Prostate gland (tissue), 2 donors: ENCODE measurements around the gene C1QA. TPM values are rescaled to one million over a fixed set of nuclear protein-coding genes. Genes with fewer than 3 reads are reported as not detected.

Source experiments
- DNase-seq: peaks from one replicate; pipeline ENCODE4 v3.0.0-alpha.2; 2019; ENCODE audit warnings: low spot score
- H3K27ac ChIP-seq, 2 donors: fragments of 200-600 bp; sonication (generic); 2 replicates each; pipeline ENCODE4 v1.5.1; 2017 to 2019
- H3K27me3 ChIP-seq: fragments of 200-600 bp; sonication (generic); replicated peaks from 2 replicates; pipeline ENCODE4 v1.5.1; 2019; ENCODE audit not compliant: insufficient read depth
- H3K36me3 ChIP-seq, 2 donors: fragments of 200-600 bp; sonication (generic); 1 replicate in 1 of 2; 2 replicates in 1 of 2; pipeline versions ENCODE4 v1.5.1 to v1.8.1; 2017 to 2019
- H3K4me1 ChIP-seq: fragments of 200-600 bp; sonication (generic); replicated peaks from 2 replicates; pipeline ENCODE4 v1.5.1; 2019
- H3K4me3 ChIP-seq, 2 donors: fragments of 200-600 bp; sonication (generic); 2 replicates each; pipeline ENCODE4 v1.5.1; 2017 to 2019
- H3K9me3 ChIP-seq: fragments of 200-600 bp; sonication (generic); 2 replicates; pipeline ENCODE4 v1.5.1; 2017
- CTCF ChIP-seq, 4 experiments: fragments of 200-600 bp in 2 of 4; fragments of 450-650 bp in 2 of 4; sonication (generic) in 2 of 4; IDR thresholded peaks; 1 replicate in 3 of 4; 2 replicates in 1 of 4; pipeline ENCODE4 v1.5.1; 2016 to 2019; ENCODE audit warnings: antibody characterized with exemption in 4 of 4, mild to moderate bottlenecking in 2 of 4, moderate library complexity in 2 of 4
- POLR2A ChIP-seq: fragments of 450-650 bp; IDR thresholded peaks from one replicate; pipeline ENCODE4 v1.6.1; 2016; ENCODE audit warnings: antibody characterized with exemption, mild to moderate bottlenecking
- POLR2AphosphoS5 ChIP-seq: sonication (generic); formaldehyde crosslinking; IDR thresholded peaks from one replicate; pipeline ENCODE4 v1.6.1; 2017; ENCODE audit warnings: antibody characterized with exemption
- WGBS: methylation state at CpG from one replicate; pipeline ENCODE4 v1.1.5; 2018; 5-methylcytosine and 5-hydroxymethylcytosine counted together
- intact Hi-C: fragments of 100-400 bp; cut with DNase I; formaldehyde crosslinking; loops from one replicate; pipeline ENCODE4 v1.14.2; 2022
- total RNA-seq, 2 donors: library from RNA; depleted of rRNA; stranded (reverse); fragments of >200 nt; gene quantifications; one replicate each; pipeline ENCODE4 v1.1.0, GENCODE V29; 2016

C1QA gene
- total RNA-seq, 2 donors from 2014 or later, result 47.6 to 83.7 TPM

- H3K27ac ChIP-seq, result no peak within 1 kb of the TSS
- WGBS, result 81% methylated on average over 12 of the region's 13 CpGs
- no peaks in the 10 kb centered on the region for H3K36me3 ChIP-seq
- no peaks in the 10 kb centered on the region for H3K9me3 ChIP-seq
- H3K4me1 ChIP-seq, result no peaks in the 10 kb centered on the region
- no peak for DNase-seq
- intact Hi-C loops, result no loop called here
- TF ChIP-seq POLR2AphosphoS5, result no peak
- TF ChIP-seq POLR2A, result no peak
- TF ChIP-seq CTCF (IDR thresholded peaks at IDR 0.05), result no peak
- no peaks in the 10 kb centered on the region for H3K27me3 ChIP-seq
- no peak within 1 kb of the TSS for H3K4me3 ChIP-seq
Measured at GRCh38 chr1:22652881-22653316, 16.5 kb downstream of the C1QA start, which contains the start of gene C1QB. Gene C1QB, plus strand, starts transcription at chr1:22653236. Its CDS starts 6,227 bp downstream, at chr1:22659463.

- no peak overlapping the region for H3K4me3 ChIP-seq
- no peaks in the 10 kb centered on the region for H3K4me1 ChIP-seq
- intact Hi-C loops, result no loop called here
- no peak for TF ChIP-seq POLR2AphosphoS5
- no peak for TF ChIP-seq POLR2A
- TF ChIP-seq CTCF (IDR thresholded peaks at IDR 0.05), result no peak
- H3K36me3 ChIP-seq, result no peaks in the 10 kb centered on the region
- 57% methylated on average over 5 of the region's 5 CpGs for WGBS
- H3K27ac ChIP-seq, result no peak overlapping the region
- no peaks in the 10 kb centered on the region for H3K27me3 ChIP-seq
- DNase-seq, result no peak
- H3K9me3 ChIP-seq, result no peaks in the 10 kb centered on the region
Measured at GRCh38 chr1:22654692-22655091, 18.3 kb downstream of the C1QA start.

- no peak for TF ChIP-seq POLR2AphosphoS5
- no peak for TF ChIP-seq CTCF (IDR thresholded peaks at IDR 0.05)
- no peak for TF ChIP-seq POLR2A
- H3K9me3 ChIP-seq, result no peaks in the 10 kb centered on the region
- H3K4me1 ChIP-seq, result no peaks in the 10 kb centered on the region
- H3K36me3 ChIP-seq, result no peaks in the 10 kb centered on the region
- 67% methylated on average over 3 of the region's 3 CpGs for WGBS
- intact Hi-C loops, result no loop called here
- no peaks in the 10 kb centered on the region for H3K27me3 ChIP-seq
- no peak overlapping the region for H3K27ac ChIP-seq
- DNase-seq, result no peak
- no peak overlapping the region for H3K4me3 ChIP-seq
Measured at GRCh38 chr1:22658385-22659163, 22.1 kb downstream of the C1QA start.

GRCh38 chr1:22660716-22661241 is 24.4 kb downstream of the C1QA start:
- no peak for TF ChIP-seq CTCF (IDR thresholded peaks at IDR 0.05)
- no peak for TF ChIP-seq POLR2A
- TF ChIP-seq POLR2AphosphoS5, result no peak
- no peaks in the 10 kb centered on the region for H3K9me3 ChIP-seq
- 93% methylated on average over 19 of the region's 19 CpGs for WGBS
- intact Hi-C loops, result no loop called here
- H3K4me1 ChIP-seq, result no peaks in the 10 kb centered on the region
- no peak for DNase-seq
- no peak overlapping the region for H3K27ac ChIP-seq
- no peaks in the 10 kb centered on the region for H3K36me3 ChIP-seq
- H3K27me3 ChIP-seq, result no peaks in the 10 kb centered on the region
- no peak overlapping the region for H3K4me3 ChIP-seq

GRCh38 chr1:22661880-22662279 is 25.5 kb downstream of the C1QA start:
- 91% methylated on average over 2 of the region's 2 CpGs for WGBS
- Histone ChIP-seq H3K27ac (no peak overlapping the region), H3K4me1 (no peaks in the 10 kb centered on the region), H3K4me3 (no peak overlapping the region), H3K9me3 (no peaks in the 10 kb centered on the region), H3K27me3 (no peaks in the 10 kb centered on the region), H3K36me3 (no peaks in the 10 kb centered on the region)
- TF ChIP-seq CTCF (IDR thresholded peaks at IDR 0.05), result no peak
- TF ChIP-seq POLR2AphosphoS5, result no peak
- TF ChIP-seq POLR2A, result no peak
- intact Hi-C loops, result no loop called here
- DNase-seq, result no peak
